Putamen (tissue), 1 donor: Measurements from ENCODE around the gene DPP8.
A peak's percentile ranks its signal among the peaks of the same experiment; 100 is the strongest.
"Not testable (repeated sequence)": the region's sequence is repeated elsewhere in the genome, so short reads cannot be mapped to it uniquely, and the experiment has no call there.

Experiments
- DNase-seq: peaks from one replicate; pipeline ENCODE4 v3.0.0-alpha.2; 2016; ENCODE audit warnings: low spot score

The DPP8 gene

DNA sequence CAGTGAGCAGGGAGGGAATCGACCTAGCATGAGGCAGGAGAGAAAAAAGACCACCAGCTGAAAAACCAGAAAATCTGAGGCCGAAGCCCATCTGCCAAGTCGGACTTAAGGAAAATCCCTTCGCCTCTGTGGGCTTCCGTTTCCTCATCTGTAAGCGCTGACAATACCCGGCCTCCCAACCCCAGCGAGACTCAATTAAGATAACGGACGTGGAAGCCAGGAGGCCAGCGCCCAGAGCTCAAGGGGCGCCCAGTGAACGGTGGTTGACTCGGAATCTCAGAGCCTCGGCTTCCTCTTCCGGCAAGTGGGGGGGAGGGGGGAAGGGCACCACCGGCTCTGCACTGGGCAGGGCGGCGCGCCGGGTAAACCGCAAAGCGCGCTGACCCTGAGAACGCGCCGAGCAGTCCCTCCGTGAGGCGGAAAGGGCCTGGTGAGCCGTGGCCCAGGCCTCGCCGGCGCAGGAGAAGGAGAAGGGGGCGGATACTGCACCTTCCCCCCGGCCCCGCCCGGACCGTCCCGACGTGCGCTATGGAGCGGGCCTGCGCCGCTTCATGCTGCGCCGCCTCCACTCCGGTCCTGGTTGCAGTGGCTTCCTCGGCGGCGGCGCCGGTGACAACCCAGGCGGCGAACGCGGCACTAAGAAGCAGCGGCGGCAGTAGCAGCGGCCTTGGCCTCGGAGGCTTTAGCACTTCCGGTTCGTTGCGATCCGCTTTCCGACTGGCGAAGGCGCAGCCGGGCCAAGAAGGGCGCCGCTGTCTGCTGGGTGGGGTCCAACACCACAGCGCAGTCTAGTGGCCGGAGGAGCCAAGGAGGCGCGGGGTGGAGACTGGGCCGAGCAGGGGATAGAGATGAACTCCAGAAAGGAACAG, at the start of gene DPP8:
DPP8 (minus strand) TSS at position 693 of the 869 bp plus-strand sequence. CDS start 5,136 bp downstream, outside the sequence.
- peak; percentile 93 for DNase-seq

DNA sequence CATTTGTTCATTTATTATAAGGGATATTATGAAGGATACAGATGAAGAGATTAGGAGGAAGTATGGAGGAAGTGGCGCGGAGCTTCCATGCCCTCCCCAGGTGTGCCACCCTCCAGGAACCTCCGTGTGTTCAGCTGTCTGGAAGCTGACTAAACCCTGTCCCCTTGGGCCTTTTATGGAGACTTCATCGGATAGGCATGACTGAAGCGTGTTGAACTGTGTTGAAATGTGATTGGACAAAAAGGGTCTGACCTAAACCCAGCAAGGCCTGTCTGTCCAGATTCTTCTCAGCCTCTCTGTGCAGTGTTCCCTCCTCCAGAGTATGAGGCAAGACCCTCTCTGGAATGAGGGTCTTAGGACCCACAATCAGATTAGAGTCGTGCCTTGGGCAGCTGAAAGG, 44.4 kb upstream of the DPP8 start:
- no peak for DNase-seq

GRCh38 chr15:65559941-65560340, 42.5 kb upstream of the DPP8 start:
- DNase-seq: no peak

GRCh38 chr15:65558997-65559760, 41.7 kb upstream of the DPP8 start:
- DNase-seq: no peak

DNA sequence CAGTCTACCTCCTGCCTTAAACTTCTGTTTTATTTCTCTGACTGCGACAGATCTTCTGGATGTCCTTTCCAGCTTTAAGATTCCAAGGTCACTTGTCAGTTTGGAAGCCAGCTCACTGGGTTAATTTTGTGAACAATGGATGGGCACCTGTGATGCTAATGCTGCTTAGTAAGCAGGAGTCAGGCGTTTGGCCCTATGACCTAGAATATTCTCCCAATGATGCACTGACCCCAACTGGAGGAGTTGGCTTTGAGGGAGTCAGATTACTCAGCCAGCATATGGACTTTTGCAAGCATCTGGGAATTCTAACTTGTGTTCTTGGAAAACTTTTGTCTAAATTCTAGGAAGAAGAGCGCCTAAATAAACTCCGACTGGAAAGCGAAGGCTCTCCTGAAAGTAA, 40.8 kb upstream of the DPP8 start:
- DNase-seq: no peak

- no peak for DNase-seq
These were observed 39.1 kb upstream of the DPP8 start for GRCh38 chr15:65556622-65557021.

GRCh38 chr15:65553691-65554090, 36.2 kb upstream of the DPP8 start:
- no peak for DNase-seq

GRCh38 chr15:65552851-65553250, 35.4 kb upstream of the DPP8 start:
- DNase-seq: not testable (repeated sequence)

DNA sequence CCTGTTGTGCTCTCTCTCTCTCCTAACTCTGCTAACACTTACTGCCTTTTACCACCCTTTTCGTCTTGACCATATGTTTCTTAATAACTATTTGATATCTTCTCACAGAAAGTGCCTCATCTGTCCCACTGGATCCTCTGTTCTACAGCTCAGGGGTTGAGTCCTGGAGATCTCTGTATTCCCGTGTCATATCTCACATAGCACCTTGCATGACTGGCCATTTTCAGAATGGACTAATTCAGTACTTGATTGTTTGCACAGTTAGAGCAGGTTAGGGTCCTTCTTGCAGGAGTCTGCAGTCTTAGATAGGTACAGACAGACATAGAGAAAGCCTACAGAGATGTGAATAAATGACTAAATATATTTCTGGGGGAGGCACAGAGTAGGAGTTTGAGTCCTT, 33.7 kb upstream of the DPP8 start:
- no peak for DNase-seq

GRCh38 chr15:65550681-65551098, 33.2 kb upstream of the DPP8 start:
- no peak for DNase-seq

DNA sequence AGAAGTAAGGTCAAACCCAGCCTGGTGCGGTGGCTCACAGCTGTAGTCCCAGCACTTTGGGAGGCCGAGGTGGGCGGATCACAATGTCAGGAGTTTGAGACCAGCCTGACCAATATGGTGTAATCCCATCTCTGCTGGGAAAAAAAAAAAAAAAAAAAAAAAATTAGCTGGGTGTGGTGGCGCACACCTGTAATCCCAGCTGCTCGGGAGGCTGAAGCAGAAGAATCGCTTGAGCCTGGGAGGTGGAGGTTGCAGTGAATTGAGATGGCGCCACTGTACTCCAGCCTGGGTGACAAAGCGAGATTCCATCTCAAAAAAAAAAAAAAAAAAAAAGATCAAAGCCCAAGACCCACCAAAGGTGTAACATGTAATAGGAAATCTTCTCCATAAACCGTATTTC, 31.8 kb upstream of the DPP8 start:
- DNase-seq: not testable (repeated sequence)

DNA sequence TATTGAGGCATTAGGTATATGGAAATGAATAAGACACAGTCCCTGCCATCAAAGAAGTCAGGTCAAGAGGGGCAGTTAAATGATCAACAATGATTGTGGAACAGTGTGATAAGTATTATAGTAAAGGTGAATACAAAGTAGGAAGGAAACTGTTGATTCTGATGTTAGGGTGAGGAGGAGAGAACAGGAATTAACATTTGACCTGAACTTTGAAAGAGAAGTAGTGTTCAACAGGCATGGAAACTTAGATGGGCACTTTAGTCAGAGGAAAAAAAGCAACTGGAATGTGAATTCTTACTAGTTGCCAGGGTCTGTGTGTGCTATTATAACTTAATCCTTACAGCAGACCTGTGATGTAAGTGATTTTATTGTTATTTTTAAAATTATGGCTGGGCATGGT, 30.4 kb upstream of the DPP8 start:
- DNase-seq: no peak

DNA sequence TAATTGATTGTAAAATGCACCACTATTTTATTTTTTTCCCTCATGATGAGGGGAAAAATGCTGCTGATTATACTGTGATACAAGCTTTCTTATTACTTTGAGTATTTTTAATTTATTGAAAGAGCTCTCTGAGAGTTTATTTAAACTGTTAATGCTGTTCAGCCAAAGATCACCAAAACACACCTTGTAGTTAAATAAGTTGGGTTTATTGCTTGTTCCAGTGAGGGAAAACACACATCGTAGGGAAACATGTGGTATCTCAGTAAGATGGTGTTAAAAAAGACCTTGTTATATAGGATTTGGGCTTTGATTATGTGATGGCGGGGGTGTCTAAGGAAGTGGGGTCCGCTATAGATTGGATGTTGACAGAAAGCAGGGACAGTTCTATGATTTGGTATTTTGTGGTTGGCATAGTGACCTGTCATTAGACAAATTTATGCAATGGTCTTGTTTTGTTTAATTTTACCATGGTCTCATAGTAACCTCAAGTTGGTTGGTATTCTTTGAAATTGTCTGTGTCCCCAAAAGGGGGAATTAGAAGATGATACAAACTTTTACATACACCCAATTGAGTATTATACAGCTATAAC, 23.8 kb upstream of the DPP8 start:
- no peak for DNase-seq

GRCh38 chr15:65540314-65540713, 22.8 kb upstream of the DPP8 start:
- no peak for DNase-seq

DNA sequence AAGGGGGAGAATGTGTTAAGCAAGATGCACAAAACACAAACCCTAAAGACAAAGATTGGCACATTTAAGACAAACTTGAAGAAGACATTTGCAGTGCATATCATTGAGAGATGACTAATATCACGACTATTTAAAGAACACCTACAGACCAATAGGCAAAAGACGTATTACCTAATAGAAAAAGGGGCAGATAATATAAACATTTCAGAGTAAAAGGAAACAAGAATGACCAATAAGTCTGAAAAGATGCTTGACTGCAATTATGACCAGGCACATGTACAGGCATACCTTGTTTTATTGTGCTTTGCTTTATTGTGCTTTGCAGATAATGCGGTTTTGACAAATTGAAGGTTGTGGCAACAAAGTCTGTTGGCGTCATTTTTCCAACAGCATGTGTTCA, 17.7 kb upstream of the DPP8 start:
- DNase-seq: no peak

GRCh38 chr15:65533057-65533756, 15.7 kb upstream of the DPP8 start:
- DNase-seq: no peak

DNA sequence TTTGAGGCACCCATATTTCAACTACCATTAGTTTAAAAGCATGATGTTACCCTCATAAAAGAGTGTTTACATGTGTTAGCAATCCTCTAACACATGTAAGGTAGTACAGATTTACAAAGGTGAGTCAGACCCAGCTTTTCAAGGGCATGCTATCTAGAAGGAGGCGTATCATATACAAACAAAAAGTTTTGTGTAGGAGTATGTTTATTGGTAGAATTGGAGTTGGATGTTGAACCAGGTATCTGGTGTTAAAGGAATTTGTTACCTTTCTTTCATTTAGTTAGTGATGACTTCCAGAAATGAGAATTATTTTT, 15.2 kb upstream of the DPP8 start:
- DNase-seq: no peak

DNA sequence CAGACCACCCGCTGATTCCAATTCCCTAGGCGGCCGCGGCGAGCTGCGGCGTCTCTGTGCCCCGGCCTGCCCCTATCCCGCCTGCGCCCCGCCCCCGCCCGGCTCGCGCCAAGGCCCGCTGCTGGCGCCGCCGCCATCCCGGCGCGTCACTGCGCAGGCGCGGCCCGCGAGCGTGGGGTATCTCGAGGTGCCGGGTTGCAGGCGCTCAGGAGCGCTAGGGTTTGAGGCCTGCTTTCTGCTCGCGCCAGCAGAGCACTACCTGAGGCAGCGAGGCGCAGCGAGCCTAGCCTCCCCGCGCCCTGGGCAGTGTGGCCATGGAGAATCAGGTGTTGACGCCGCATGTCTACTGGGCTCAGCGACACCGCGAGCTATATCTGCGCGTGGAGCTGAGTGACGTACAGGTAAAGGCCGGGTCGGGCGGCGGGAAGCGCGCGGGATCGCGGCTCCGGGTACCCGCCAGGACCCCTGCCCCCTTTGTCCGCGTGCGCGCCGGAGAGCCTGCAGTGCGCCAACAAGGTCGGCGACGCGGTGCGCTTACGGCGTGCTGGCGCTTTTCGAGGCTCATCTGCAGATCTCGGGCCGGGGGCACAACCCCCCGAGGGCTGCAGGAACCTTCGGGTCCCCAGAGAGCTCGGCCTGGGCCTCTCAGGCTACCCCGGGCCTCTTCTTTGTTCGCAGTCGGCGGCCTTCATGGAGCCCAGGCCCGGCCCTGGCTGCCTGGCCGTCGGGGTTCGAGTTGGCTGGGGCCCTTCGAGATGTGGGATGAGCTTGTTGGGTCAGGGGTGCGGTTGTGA, 13.0 kb upstream of the DPP8 start, which contains the start of gene HACD3:
HACD3 (plus strand) TSS at position 146 of the 794 bp plus-strand sequence; CDS start at position 315, 169 bp downstream.
- DNase-seq: peak; percentile 89

DNA sequence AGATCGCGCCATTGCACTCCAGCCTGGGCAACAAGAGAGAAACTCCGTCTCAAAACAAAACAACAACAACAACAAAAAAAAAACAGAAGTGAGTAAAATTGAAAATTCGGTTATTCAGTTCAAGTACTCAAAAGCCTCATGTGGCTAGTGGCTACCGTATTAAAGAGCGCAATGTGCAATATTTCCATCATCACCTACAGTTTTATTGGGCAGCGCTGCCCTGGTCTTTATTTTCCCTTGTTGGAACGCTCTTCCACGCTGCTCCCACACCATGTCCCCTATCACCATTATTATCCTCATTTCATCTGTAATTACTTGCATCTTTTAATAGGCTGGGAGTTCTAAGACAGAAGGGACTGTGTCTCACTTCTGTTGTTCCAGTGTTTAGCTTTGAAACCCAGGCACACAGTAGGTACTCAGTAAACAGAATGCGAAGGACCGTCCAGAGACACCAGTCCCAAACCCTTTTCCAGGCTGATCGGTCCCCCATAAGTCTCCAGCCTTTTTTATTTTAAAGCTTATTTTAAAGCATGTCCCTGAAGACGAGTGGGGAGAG, 12.4 kb upstream of the DPP8 start:
- DNase-seq: no peak

- no peak for DNase-seq
These were observed 11.1 kb upstream of the DPP8 start for GRCh38 chr15:65528461-65529060.

- DNase-seq: no peak
These were observed 8.1 kb upstream of the DPP8 start for GRCh38 chr15:65525622-65526021.
